ENCODE results near the gene NUP98.
"Not testable (repeated sequence)": the region's sequence is repeated elsewhere in the genome, so short reads cannot be mapped to it uniquely, and the experiment has no call there.

NUP98 gene

GRCh38 chr11:3652514-3652913, 144.8 kb downstream of the NUP98 start:
- peaks cover 32 to 47% of the 10 kb centered on the region in 2 donors for H3K27me3 Mint-ChIP-seq
- ATAC-seq (replicated peaks); H3K36me3 Mint-ChIP-seq: not testable (repeated sequence)

GRCh38 chr11:3649374-3649773, 148.0 kb downstream of the NUP98 start:
- H3K27me3 Mint-ChIP-seq: peaks cover 50 to 68% of the 10 kb centered on the region in 2 donors
- not testable (repeated sequence) for H3K4me3 Mint-ChIP-seq, H3K9me3 Mint-ChIP-seq

More at GRCh38 chr11:3652514-3652913, 144.8 kb downstream of the NUP98 start:
- H3K4me3 Mint-ChIP-seq, H3K27ac Mint-ChIP-seq, DNase-seq, H3K9me3 Mint-ChIP-seq, H3K4me1 Mint-ChIP-seq: not testable (repeated sequence)

GRCh38 chr11:3648843-3649242, 148.5 kb downstream of the NUP98 start:
- H3K4me3 Mint-ChIP-seq; H3K36me3 Mint-ChIP-seq; ATAC-seq (replicated peaks); H3K4me1 Mint-ChIP-seq; H3K27ac Mint-ChIP-seq; H3K9me3 Mint-ChIP-seq; DNase-seq: not testable (repeated sequence)
- peaks cover 55 to 71% of the 10 kb centered on the region in 2 donors for H3K27me3 Mint-ChIP-seq

More at GRCh38 chr11:3649374-3649773, 148.0 kb downstream of the NUP98 start:
- not testable (repeated sequence) for H3K27ac Mint-ChIP-seq; H3K36me3 Mint-ChIP-seq; H3K4me1 Mint-ChIP-seq; DNase-seq; ATAC-seq (replicated peaks)

DNA sequence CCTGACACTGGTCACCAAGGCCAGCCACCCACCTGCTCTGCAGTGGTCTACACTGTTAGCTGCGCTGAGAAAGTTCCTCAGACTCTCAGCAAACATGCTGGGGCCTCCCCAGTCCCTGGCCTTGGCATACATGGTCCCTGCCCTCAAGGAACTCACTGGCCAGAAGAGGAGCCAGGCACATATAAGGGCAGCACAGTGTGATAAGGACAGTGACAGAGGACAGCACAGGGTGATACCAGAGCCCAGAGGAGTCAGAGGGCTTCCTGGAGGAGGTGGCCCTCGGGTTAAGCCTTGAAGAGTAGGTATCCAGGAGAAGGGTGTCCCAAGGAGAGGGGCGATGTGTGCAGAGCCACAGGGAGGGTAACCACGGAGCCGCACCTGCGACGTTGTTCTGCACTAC, 151.8 kb downstream of the NUP98 start:
- Mint-ChIP-seq H3K9me3 (peaks cover 4% of the 10 kb centered on the region in 2 donors), H3K36me3 (peaks cover 3 to 4% of the 10 kb centered on the region in 2 donors), H3K4me3 (no peak overlapping the region), H3K27me3 (peaks cover 58 to 76% of the 10 kb centered on the region in 2 donors), H3K4me1 (peaks cover 5 to 12% of the 10 kb centered on the region in 2 donors), H3K27ac (no peak overlapping the region)
- DNase-seq: no peak
- no peak for ATAC-seq (replicated peaks)

DNA sequence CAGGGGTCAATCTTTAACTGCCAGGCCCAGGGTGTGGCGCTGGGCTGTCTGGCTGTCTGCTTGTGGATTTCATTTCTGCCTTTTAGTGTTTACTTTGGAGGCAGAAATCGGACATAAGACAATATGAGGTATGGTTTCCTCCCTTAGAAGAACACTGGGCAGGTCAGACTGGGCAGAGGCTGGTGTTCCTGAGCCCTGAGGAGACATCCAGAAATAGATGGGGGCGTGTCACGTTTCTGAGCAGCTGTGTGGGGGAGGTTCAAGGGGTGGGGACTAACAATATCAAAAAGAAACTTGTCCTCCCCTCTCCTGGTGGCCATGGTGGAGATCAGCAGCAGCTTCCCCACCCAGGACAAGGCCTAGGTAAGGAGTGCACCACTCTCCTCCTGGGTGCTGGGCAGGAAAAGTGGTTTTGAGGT, 152.5 kb downstream of the NUP98 start, which contains the start of gene ART1:
Gene ART1 (plus strand): TSS at position 312 of the 419 bp plus-strand sequence. CDS start 14,086 bp downstream, outside the sequence.
- peaks cover 3 to 4% of the 10 kb centered on the region in 2 donors for H3K36me3 Mint-ChIP-seq
- DNase-seq: no peak
- peaks cover 4% of the 10 kb centered on the region in 2 donors for H3K9me3 Mint-ChIP-seq
- H3K4me1 Mint-ChIP-seq: peaks cover 5 to 12% of the 10 kb centered on the region in 2 donors
- peaks cover 55 to 73% of the 10 kb centered on the region in 2 donors for H3K27me3 Mint-ChIP-seq
- no peak within 1 kb of the TSS for H3K4me3 Mint-ChIP-seq
- no peak within 1 kb of the TSS for H3K27ac Mint-ChIP-seq
- peak in 1 of 2 donors; percentile 31 for ATAC-seq (replicated peaks)

DNA sequence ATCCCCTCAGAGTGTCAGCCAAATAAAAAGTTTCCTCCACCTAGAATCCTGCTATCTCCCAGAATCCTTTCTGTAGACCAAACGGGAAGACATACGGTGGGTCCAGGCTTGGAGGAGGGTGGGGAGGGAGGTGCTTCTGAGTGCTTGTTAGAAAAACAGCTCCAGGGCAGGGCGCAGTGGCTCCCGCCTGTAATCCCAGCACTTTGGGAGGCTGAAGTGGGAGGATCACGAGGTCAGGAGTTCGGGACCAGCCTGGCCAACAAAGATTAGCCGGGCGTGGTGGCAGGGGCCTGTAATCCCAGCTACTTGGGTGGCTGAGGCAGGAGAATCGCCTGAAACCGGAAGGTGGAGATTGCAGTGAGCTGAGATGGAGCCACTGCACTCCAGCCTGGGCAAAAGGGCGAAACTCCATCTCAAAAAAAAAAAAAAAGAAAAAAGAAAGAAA, 154.2 kb downstream of the NUP98 start:
- not testable (repeated sequence) for DNase-seq
- H3K4me1 Mint-ChIP-seq: peaks cover 5 to 12% of the 10 kb centered on the region in 2 donors

GRCh38 chr11:3642071-3642951, 155.0 kb downstream of the NUP98 start:
- ATAC-seq (replicated peaks) (peak; percentile 79 to 86), DNase-seq (peak; percentile 26)
- Mint-ChIP-seq H3K27ac (no peak overlapping the region), H3K4me3 (peak overlapping the region; percentile 79 to 81), H3K27me3 (peaks cover 50 to 69% of the 10 kb centered on the region in 2 donors), H3K4me1 (peaks cover 5 to 12% of the 10 kb centered on the region in 2 donors), H3K9me3 (peaks cover 4% of the 10 kb centered on the region in 2 donors), H3K36me3 (peaks cover 3 to 4% of the 10 kb centered on the region in 2 donors)

More for the DNA sequence above, 154.2 kb downstream of the NUP98 start:
- not testable (repeated sequence) for ATAC-seq (replicated peaks); H3K27ac Mint-ChIP-seq; H3K4me3 Mint-ChIP-seq; H3K9me3 Mint-ChIP-seq; H3K36me3 Mint-ChIP-seq
- H3K27me3 Mint-ChIP-seq: peaks cover 51 to 73% of the 10 kb centered on the region in 2 donors

GRCh38 chr11:3641701-3642070, 155.7 kb downstream of the NUP98 start, which contains the start of gene ART5:
Gene ART5, minus strand, starts transcription at chr11:3641992. Its CDS starts 130 bp downstream, at chr11:3641862.
- no peak for ATAC-seq (replicated peaks)
- Mint-ChIP-seq H3K27me3 (peaks cover 51 to 68% of the 10 kb centered on the region in 2 donors), H3K27ac (no peak within 1 kb of the TSS), H3K9me3 (peaks cover 4% of the 10 kb centered on the region in 2 donors), H3K36me3 (peaks cover 3 to 4% of the 10 kb centered on the region in 2 donors), H3K4me3 (peak within 1 kb of the TSS; percentile 79 to 81), H3K4me1 (peaks cover 5 to 12% of the 10 kb centered on the region in 2 donors)
- DNase-seq: no peak

DNA sequence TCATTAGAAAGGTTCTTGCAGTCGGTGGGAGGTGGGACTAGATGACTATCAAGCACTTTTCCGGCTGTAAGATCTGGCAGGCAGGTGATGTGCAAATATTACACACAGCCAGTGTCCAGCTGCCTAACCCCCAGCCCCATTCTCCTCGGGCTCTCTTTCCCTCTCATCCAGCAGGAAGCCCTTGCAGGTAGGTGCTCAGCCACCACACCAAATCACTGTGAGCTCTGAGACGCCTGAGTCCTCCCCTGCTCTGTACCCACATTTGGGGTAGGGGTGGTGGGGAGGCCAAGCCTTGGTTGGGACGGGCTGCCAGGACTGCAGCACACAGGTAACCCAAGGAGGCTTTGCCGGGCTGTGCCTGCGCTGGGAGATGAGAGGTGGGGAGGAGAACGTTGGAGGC, 156.2 kb downstream of the NUP98 start:
- peaks cover 55 to 68% of the 10 kb centered on the region in 2 donors for H3K27me3 Mint-ChIP-seq
- H3K9me3 Mint-ChIP-seq: peaks cover 4% of the 10 kb centered on the region in 2 donors
- DNase-seq: no peak
- no peak overlapping the region for H3K27ac Mint-ChIP-seq
- H3K4me1 Mint-ChIP-seq: peaks cover 5 to 12% of the 10 kb centered on the region in 2 donors
- peaks cover 3 to 4% of the 10 kb centered on the region in 2 donors for H3K36me3 Mint-ChIP-seq
- ATAC-seq (replicated peaks): no peak
- peak overlapping the region; percentile 65 to 74 for H3K4me3 Mint-ChIP-seq

- Mint-ChIP-seq H3K36me3 (peaks cover 3 to 4% of the 10 kb centered on the region in 2 donors), H3K27ac (no peak overlapping the region), H3K27me3 (peaks cover 43 to 57% of the 10 kb centered on the region in 2 donors), H3K4me1 (peaks cover 5 to 12% of the 10 kb centered on the region in 2 donors), H3K9me3 (peaks cover 4% of the 10 kb centered on the region in 2 donors), H3K4me3 (no peak overlapping the region)
- ATAC-seq (replicated peaks): no peak
- no peak for DNase-seq
Observed at GRCh38 chr11:3639841-3640240, 157.5 kb downstream of the NUP98 start.

GRCh38 chr11:3638513-3638912, 158.8 kb downstream of the NUP98 start:
- Mint-ChIP-seq H3K4me1 (peaks cover 5 to 12% of the 10 kb centered on the region in 2 donors), H3K36me3 (peaks cover 0 to 3% of the 10 kb centered on the region in 2 donors), H3K27me3 (peaks cover 41 to 47% of the 10 kb centered on the region in 2 donors), H3K9me3 (peaks cover 0 to 2% of the 10 kb centered on the region in 2 donors), H3K4me3 (no peak overlapping the region), H3K27ac (no peak overlapping the region)
- DNase-seq: no peak
- ATAC-seq (replicated peaks): no peak

- peaks cover 0 to 2% of the 10 kb centered on the region in 2 donors for H3K9me3 Mint-ChIP-seq
- no peak overlapping the region for H3K27ac Mint-ChIP-seq
- H3K4me3 Mint-ChIP-seq: no peak overlapping the region
- ATAC-seq (replicated peaks) (no peak), DNase-seq (no peak)
- H3K4me1 Mint-ChIP-seq: peaks cover 2 to 5% of the 10 kb centered on the region in 2 donors
- peaks cover 0 to 3% of the 10 kb centered on the region in 2 donors for H3K36me3 Mint-ChIP-seq
- peaks cover 35 to 36% of the 10 kb centered on the region in 2 donors for H3K27me3 Mint-ChIP-seq
Observed at GRCh38 chr11:3637201-3637600, 160.2 kb downstream of the NUP98 start.

DNA sequence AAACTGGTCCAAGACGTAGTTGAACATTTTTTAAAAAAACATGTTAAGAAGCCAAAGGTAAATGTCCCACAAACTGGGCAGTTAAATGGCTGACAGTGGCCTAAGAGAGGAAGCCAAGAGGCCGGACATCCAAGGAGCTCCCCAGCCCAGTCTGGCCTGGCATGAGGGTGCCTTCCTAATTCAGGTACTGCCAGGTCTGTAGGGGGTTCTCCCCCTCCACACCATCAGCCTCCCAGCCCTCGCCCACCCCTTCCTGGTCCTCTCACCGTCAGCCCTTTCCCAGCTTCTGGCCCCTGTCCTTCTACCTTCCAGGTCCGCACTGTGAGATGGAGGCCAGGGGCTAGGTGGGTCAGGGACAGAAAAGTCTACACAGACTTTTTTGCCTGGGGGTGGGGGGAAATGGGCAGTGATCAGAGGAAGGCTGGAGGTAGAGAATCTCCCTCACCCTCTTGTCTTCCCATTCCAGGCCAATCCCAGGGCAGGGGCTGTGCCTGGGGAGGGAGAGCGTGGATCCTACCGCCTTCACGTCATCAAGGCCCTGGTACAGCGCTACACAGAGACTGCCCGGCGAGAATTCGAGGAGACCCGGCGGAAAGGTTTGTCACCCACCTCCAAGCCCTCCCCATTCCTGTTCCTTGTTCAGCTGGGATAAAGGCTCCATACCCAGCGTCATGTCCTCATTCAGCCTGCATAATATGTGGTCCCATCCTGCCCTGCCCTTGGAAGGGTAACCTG, 161.5 kb downstream of the NUP98 start:
- H3K36me3 Mint-ChIP-seq: no peaks in the 10 kb centered on the region
- ATAC-seq (replicated peaks): no peak
- no peak for DNase-seq
- no peak overlapping the region for H3K27ac Mint-ChIP-seq
- H3K27me3 Mint-ChIP-seq: peaks cover 28 to 30% of the 10 kb centered on the region in 2 donors
- no peaks in the 10 kb centered on the region for H3K9me3 Mint-ChIP-seq
- H3K4me1 Mint-ChIP-seq: no peaks in the 10 kb centered on the region
- H3K4me3 Mint-ChIP-seq: no peak overlapping the region

Measured in stimulated activated naive B cell treated with anti-CD40 and anti-IgM and Interleukin-4, amounts not matched to agents 10 μg/mL and 1 μg/mL and 100 μg/mL, for 72 hours (primary cell).